Eye (tissue), 1 donor: ENCODE data around the gene SYT9.
A peak's percentile ranks its signal among the peaks of the same experiment; 100 is the strongest.

Experiments
- DNase-seq: peaks from one replicate; pipeline ENCODE4 v3.0.0-alpha.2; 2015

Gene SYT9

GRCh38 chr11:7435176-7435575 lies 183.5 kb downstream of the SYT9 start:
- no peak for DNase-seq

GRCh38 chr11:7436146-7436545 lies 184.4 kb downstream of the SYT9 start:
- DNase-seq = no peak

DNA sequence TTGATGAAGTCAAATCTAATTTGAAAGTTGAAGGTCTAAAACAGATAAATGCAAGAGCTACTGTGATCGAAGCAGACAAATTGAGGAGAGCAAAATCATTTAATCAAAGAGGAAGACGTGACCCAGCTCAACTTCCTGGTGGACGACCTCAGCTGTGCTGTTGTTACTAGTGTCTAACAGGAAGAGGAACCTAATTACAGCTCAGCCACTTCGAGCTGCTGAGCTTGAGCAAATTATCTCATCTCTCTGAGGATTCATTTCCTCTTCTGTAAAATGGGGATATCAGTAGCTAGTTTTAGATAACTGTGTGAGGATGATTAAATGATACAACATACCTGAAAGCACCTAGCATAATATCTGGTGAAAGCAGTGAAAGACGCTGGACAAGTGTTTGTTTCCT lies 185.0 kb downstream of the SYT9 start:
- no peak for DNase-seq

DNA sequence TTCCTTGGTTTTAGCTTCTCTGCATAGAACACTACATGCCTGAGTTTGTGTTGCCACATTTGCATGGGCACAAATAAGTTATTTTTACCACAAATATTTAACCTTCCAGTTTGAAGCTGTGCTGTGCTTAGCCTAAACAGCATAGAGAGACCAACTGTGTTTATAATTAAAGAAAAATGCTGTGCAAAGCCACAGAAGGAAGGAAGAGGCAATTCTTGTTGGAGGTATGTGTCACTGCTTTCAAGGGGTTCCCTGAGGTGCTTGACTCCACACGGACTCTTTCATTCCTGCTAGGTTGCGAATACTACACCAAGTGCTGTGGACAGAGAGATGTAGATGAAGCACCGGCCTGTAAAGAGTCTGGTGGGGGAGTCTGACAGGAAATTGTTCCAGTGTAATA lies 186.0 kb downstream of the SYT9 start:
- DNase-seq = no peak

GRCh38 chr11:7439746-7440320 lies 188.1 kb downstream of the SYT9 start:
- DNase-seq = no peak

DNA sequence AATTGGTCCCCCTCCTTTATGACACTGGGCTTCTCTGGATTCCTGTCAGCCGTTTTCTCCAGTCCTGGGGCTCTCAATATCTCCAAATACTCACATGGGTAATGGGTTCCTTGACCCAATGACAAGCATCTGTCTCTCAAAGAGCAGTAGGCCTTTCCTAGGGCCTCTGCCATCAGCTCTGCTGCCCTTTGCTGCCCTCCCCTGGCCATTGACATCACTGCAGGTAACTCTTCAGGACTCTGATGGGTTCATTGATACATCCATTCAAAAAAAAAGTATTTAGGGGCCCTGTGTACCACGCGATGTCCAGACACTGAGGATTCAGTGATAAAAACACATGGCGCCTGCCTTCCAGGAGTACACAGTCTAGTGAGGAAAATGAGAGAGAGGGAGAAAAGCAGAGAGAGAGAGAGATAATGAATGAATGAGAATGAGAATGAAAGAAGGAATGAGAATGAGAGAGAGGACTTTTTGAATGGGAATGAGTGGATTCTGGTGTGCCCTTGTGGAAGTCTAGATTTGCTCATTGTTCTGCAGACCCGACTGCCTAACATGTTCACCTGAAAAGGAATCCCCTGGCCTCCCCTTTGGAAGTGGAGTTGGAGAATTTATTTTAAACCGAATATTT lies 191.0 kb downstream of the SYT9 start:
- DNase-seq = peak; percentile 89

GRCh38 chr11:7444091-7444981 lies 192.6 kb downstream of the SYT9 start:
- DNase-seq = peak; percentile 17

DNA sequence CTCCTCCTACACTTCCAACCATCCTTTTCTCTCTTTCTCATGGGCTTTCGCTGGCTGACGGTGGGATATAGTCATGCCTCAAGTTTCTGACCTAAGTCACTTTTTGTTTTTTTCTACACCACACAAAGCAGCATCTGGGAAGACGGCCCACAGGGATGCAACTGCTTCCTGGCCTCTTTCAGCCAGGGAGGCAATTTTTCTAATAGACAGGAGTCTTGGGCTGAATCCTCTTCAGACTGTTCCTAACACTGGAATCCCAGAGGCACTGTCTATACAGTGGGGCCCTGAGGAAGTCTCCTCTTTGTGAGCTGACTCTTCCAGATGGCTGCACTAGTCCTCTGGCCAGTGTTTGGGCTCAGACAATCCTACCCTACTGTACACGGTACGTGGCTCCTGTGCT lies 193.9 kb downstream of the SYT9 start:
- no peak for DNase-seq

- peak; percentile 34 for DNase-seq
These were observed 196.5 kb downstream of the SYT9 start for GRCh38 chr11:7448201-7448600.

DNA sequence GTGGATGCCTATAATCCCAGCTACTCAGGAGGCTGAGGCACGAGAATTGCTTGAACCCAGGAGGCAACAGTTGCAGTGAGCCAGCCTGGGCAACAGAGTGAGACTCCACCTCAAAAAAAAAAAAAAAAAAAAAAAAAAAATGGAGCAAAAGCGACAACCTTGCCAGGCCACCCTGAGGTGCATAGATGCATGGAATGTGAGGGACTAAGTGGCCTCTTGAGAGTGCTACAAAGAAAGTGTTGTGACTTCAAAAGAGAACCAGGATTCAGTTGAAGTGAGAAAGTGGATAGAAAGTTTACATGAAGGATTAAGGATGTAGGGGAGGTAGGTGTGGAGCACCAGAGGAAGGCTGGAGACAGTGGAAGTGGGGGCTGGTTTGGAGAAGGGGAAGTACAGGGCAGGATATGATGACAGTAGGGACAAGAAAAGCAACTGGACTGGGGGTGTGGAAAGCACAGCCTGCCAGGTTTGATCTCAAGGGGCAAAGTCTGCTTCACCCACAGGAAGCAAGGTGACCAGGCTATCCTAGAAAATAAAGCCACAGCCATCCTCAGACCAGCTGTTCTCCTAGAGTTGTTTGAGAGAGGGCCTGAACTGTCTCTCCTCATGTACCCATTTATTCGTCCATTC lies 197.6 kb downstream of the SYT9 start:
- no peak for DNase-seq

DNA sequence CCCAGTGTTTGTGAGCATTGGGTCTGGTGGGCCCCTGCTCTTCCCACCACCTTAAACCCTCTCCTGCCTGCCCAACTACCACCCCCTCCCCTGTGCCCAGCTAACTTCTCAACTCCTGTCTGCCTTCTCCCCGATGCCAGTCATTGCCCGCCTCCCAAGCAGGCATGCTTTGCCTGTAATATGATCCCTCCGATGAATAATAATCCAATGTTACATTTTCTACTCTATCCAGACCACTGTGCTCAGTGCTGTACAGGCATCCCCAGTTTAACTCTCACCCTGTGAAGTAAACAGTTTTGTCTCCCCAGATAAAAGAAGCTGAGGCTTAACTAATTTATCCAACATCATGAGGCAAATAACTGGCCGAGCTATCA lies 198.1 kb downstream of the SYT9 start:
- DNase-seq = no peak

DNA sequence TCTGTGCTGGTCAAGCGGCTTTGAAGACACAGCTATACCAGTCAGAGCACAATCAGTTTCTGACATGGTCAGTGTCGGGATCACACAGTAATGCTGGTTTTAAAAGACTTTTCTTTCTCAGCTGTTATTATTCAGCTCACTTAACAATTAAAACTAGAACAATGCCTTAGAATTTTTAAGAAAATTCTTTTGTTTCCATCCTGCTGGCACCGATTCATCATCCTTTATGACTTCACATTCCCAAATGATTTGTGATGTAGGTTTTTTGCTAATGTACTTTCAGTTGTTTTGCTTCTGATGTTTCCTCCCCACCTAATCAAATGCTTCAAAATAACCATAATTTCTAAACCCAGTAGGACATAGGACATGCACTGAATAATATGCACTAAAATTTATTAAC lies 199.1 kb downstream of the SYT9 start:
- DNase-seq = no peak

DNA sequence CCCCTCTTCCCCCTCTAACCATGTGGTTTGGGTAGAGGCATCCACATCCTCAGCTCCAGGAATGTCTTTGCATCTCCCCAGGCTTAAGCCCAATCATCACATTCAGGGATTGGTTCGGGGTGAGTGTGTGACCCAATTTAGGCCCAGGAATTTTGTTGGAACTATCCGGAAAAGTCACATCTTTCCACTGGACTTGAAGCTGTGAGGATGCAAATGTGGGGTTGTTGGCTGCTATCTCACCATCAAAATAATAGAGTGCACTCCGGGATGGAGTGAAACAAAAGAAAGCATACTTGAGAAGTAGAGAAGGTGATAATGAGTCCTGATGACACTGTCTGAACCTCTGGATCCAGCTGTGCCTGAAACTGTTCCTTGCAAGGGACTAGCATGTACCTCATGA lies 199.8 kb downstream of the SYT9 start:
- DNase-seq = no peak

GRCh38 chr11:7451952-7452494 lies 200.3 kb downstream of the SYT9 start:
- DNase-seq = no peak

DNA sequence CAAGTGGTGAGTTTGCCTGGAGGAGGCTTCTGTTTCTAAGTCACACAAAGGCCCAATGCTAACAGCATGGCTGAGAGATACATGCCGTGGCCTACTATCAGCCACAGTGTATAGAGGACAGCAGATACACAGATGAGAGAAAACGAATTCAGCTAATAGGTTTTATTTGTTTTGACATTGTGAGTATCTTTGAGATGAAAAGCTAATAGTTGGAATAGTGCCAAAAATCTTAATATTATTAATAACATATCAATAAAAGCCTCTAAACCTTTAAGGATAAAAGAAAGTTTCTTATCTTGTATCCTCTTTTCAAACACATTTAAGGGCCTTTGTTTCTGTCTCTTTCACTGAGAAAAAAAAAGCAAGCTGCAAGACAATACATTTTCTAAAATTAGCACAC lies 203.2 kb downstream of the SYT9 start:
- no peak for DNase-seq

GRCh38 chr11:7457211-7457610 lies 205.5 kb downstream of the SYT9 start:
- no peak for DNase-seq

DNA sequence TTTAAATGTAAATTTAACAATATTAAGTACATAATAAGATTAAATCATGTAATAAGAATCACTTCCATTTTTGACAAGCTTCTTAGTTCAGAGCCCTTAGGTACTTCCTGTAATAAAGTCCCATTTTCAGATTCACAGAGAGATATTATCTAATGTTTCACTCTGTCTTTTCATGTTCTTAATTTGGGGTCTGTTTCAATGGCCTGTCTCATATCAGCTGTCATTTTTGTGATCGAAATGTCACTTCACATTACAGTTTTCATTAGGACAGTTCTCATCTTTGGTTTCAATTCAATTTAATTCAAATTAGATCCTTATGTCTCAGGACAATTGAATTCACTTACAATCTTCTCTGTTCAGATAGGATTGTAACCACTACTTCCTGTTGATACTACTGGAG lies 211.0 kb downstream of the SYT9 start:
- peak; percentile 52 for DNase-seq

DNA sequence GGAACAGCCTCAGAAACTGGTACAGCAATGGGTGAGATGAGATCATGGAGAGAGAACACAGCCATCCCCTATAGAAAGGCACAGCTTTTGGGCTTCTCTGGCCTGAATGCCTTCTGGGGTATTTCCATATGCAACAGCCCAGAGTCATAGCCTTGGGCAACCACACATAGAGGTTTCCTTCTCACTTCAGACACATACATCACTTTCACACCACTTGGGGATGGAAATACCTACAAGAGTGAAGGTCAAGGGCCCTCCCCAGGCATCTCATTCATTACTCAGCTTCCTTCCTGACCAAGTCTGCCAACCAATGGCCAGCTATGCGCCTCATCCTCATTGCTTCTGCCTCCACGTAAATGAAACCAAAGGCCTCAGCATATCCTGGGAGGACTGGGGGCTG lies 215.9 kb downstream of the SYT9 start:
- no peak for DNase-seq

DNA sequence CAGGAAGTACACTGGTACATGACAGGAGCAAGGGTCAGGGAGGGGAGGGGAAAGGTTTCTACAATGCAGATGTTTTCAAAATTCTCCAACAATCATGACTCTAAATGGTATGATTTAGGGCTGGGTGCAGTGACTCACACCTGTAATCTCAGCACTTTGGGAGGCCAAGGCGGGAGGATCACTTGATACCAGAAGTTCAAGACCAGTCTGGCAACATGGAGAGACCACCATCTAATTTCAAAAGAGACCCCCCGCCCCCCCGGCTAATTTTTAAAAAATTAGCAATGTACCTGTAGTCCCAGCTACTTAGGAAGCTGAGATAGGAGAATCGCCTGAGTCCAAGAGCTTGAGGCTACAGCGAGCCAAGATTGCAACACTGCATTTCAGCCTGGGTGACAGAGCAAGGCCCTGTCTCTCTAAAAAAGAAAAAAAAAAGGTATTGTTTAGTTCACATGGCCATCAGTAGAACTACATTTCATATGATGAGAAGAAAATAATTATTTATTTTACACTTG lies 217.7 kb downstream of the SYT9 start:
- no peak for DNase-seq

GRCh38 chr11:7471071-7471470 lies 219.4 kb downstream of the SYT9 start:
- no peak for DNase-seq

- peak; percentile 63 for DNase-seq
These were observed 222.0 kb downstream of the SYT9 start for GRCh38 chr11:7473717-7474116.

DNA sequence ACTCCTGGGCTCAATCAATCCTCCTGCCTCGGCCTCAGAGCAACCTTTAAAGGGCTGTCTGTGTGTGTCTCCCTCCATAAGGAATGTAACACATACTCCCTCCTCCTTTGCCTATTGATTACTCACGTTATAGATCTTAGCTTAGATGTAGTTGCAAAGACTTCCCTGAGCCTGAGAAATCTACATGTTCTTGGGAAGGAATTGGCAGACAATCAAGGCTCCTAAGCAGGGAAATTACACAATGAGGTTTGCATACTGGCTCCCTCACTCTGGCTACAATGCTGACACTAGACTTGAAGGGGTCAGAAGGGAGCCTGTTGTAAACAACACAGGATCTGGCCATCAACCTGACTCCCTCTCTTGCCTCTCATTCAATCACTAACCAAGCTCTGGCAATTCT lies 228.4 kb downstream of the SYT9 start:
- no peak for DNase-seq

GRCh38 chr11:7484131-7484530 lies 232.4 kb downstream of the SYT9 start:
- DNase-seq = peak; percentile 24
